Upper lobe of left lung (tissue), 6 donors: Measurements from ENCODE around the gene ERMP1. TPM values are rescaled to one million over a fixed set of nuclear protein-coding genes. Genes with fewer than 3 reads are reported as not detected.

Source experiments
- ATAC-seq, 2 donors: fragments of 200-7000 bp; cut with Tn5 transposase; one replicate each; pipeline ENCODE4 v1.9.1; 2022; ENCODE audit warnings: mild to moderate bottlenecking in 2 of 2, moderate library complexity in 2 of 2; ENCODE audit not compliant: low FRiP score in 2 of 2
- DNase-seq, 2 donors: peaks; one replicate each; pipeline ENCODE4 v3.0.0-alpha.2; 2019 to 2020
- H3K27ac ChIP-seq, 4 donors: fragments of 200-600 bp; sonication (generic); one replicate each; pipeline ENCODE4 v1.5.1; 2016 to 2019
- H3K27me3 ChIP-seq, 4 donors: fragments of 200-600 bp; sonication (generic); one replicate each; pipeline ENCODE4 v1.5.1; 2017 to 2019
- H3K36me3 ChIP-seq, 4 donors: fragments of 200-600 bp; sonication (generic); one replicate each; pipeline ENCODE4 v1.5.1; 2016 to 2019
- H3K4me1 ChIP-seq, 4 donors: fragments of 200-600 bp; sonication (generic); one replicate each; pipeline ENCODE4 v1.5.1; 2018 to 2019
- H3K4me3 ChIP-seq, 4 donors: fragments of 200-600 bp; sonication (generic); one replicate each; pipeline ENCODE4 v1.5.1; 2017 to 2019; ENCODE audit warnings: mild to moderate bottlenecking in 2 of 4, moderate library complexity in 1 of 4
- H3K9me3 ChIP-seq, 4 donors: fragments of 200-600 bp; sonication (generic); one replicate each; pipeline ENCODE4 v1.5.1; 2018 to 2019
- EP300 ChIP-seq, 4 donors: sonication (generic); formaldehyde crosslinking; IDR thresholded peaks; one replicate each; pipeline ENCODE4 v1.5.1; 2017; ENCODE audit warnings: antibody characterized with exemption in 4 of 4, control low read depth in 2 of 4
- POLR2A ChIP-seq, 4 donors: fragments of 450-650 bp; IDR thresholded peaks; one replicate each; pipeline ENCODE4 v1.5.1; 2016 to 2017; ENCODE audit warnings: antibody characterized with exemption in 4 of 4, mild to moderate bottlenecking in 2 of 4
- POLR2AphosphoS5 ChIP-seq, 2 donors: sonication (generic); formaldehyde crosslinking; IDR thresholded peaks; one replicate each; pipeline ENCODE4 v1.5.1; 2017; ENCODE audit warnings: antibody characterized with exemption in 2 of 2
- WGBS, 2 donors: methylation state at CpG; one replicate each; pipeline ENCODE4 v1.1.5; 2017 to 2018; 5-methylcytosine and 5-hydroxymethylcytosine counted together
- total RNA-seq, 6 donors: library from RNA; depleted of rRNA in 4 of 6; stranded (reverse); fragments of >200 nt in 4 of 6; gene quantifications; one replicate each; pipeline versions ENCODE4 v1.1.0 to v1.2.1, GENCODE V29; 2016 to 2021
- TF ChIP-seq, protein P1 (sequence below), 6 experiments: fragments of 450-650 bp in 4 of 6; fragments of 200-600 bp in 2 of 6; sonication (generic) in 2 of 6; IDR thresholded peaks; one replicate each; pipeline ENCODE4 v1.5.1; 2016 to 2019; ENCODE audit warnings: antibody characterized with exemption in 6 of 6
- donor health status: DM: no; HTN: no; CAD: no; lungs with moderate emphysema.
- donor health status: DM: no; HTN: yes; CAD: no; lungs with severe emphysema.

ERMP1 gene
- total RNA-seq, 6 donors from 2014 or later: 8.4 to 27.4 (median 20.5) TPM

- 80 to 81% methylated on average over 4 of the region's 4 CpGs for WGBS, 2 donors
- no peaks in the 10 kb centered on the region for H3K9me3 ChIP-seq
- H3K27me3 ChIP-seq: no peaks in the 10 kb centered on the region
- no peak overlapping the region for H3K27ac ChIP-seq
- no peaks in the 10 kb centered on the region for H3K36me3 ChIP-seq
- no peak for ATAC-seq
- peaks cover 15 to 20% (median 16%) of the 10 kb centered on the region in 4 donors for H3K4me1 ChIP-seq
- TF ChIP-seq POLR2AphosphoS5 (IDR thresholded peaks at IDR 0.05) (no peak), EP300 (IDR thresholded peaks at IDR 0.05) (no peak), POLR2A (IDR thresholded peaks at IDR 0.05) (no peak)
- TF ChIP-seq, protein P1, sequence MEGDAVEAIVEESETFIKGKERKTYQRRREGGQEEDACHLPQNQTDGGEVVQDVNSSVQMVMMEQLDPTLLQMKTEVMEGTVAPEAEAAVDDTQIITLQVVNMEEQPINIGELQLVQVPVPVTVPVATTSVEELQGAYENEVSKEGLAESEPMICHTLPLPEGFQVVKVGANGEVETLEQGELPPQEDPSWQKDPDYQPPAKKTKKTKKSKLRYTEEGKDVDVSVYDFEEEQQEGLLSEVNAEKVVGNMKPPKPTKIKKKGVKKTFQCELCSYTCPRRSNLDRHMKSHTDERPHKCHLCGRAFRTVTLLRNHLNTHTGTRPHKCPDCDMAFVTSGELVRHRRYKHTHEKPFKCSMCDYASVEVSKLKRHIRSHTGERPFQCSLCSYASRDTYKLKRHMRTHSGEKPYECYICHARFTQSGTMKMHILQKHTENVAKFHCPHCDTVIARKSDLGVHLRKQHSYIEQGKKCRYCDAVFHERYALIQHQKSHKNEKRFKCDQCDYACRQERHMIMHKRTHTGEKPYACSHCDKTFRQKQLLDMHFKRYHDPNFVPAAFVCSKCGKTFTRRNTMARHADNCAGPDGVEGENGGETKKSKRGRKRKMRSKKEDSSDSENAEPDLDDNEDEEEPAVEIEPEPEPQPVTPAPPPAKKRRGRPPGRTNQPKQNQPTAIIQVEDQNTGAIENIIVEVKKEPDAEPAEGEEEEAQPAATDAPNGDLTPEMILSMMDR (IDR thresholded peaks at IDR 0.05): no peak
- no peak for DNase-seq
- no peak overlapping the region for H3K4me3 ChIP-seq
Measured at GRCh38 chr9:5839572-5839902, 6.6 kb upstream of the ERMP1 start.

DNA sequence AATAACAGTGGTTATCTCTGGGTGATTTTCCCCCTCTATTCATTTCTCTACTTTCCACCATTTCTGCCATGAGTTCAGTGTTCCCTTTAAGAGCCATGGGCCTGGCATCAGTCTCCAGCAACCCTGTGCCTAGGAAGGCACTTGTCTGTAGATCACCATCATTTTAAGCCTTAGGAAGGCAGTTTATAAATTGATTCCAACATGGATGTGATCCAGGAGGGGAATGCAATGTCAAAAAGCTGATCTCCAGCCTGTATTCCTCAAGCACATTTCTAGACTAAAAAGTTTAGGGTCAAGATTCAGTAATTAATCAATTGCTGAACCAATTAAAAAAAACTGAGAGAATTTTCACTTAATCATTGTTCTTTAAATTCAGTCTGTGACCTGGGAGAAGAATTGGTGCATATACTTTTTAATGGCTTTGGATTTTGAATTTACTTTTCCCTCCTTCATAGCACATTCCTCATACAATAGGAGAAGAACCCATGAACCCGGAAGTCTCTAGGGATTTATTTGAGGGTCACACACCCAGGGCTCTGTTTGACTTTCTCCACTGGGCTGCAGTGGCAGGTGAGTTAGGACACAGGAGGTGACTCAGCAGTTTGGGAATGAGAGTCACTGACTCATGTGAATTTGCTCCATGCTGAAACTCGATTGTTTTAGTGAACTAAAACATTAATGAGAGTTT is 6.1 kb upstream of the ERMP1 start:
- DNase-seq (peak in 1 of 2 donors; percentile 62), ATAC-seq (peak in 1 of 2 donors; percentile 52)
- Histone ChIP-seq H3K27me3 (no peaks in the 10 kb centered on the region), H3K9me3 (no peaks in the 10 kb centered on the region), H3K4me1 (peaks cover 10 to 15% (median 11%) of the 10 kb centered on the region in 4 donors), H3K36me3 (no peaks in the 10 kb centered on the region), H3K27ac (no peak overlapping the region), H3K4me3 (no peak overlapping the region)
- 31 to 65% methylated on average over 2 of the region's 2 CpGs for whole genome bisulfite sequencing, 2 donors
- TF ChIP-seq, protein P1 (IDR thresholded peaks at IDR 0.05): no peak
- TF ChIP-seq POLR2A (IDR thresholded peaks at IDR 0.05) (no peak), EP300 (IDR thresholded peaks at IDR 0.05) (no peak), POLR2AphosphoS5 (IDR thresholded peaks at IDR 0.05) (no peak)

- Histone ChIP-seq H3K4me3 (no peak overlapping the region), H3K27me3 (no peaks in the 10 kb centered on the region), H3K36me3 (no peaks in the 10 kb centered on the region), H3K27ac (no peak overlapping the region), H3K9me3 (no peaks in the 10 kb centered on the region), H3K4me1 (peaks cover 16 to 25% (median 21%) of the 10 kb centered on the region in 4 donors)
- 91 to 95% methylated on average over 1 of the region's 1 CpG for WGBS, 2 donors
- no peak for ATAC-seq
- DNase-seq: no peak
- no peak for TF ChIP-seq EP300 (IDR thresholded peaks at IDR 0.05)
- no peak for TF ChIP-seq POLR2AphosphoS5 (IDR thresholded peaks at IDR 0.05)
- no peak for TF ChIP-seq POLR2A (IDR thresholded peaks at IDR 0.05)
- TF ChIP-seq, protein P1 (IDR thresholded peaks at IDR 0.05): no peak
Measured at GRCh38 chr9:5835808-5836207, 2.9 kb upstream of the ERMP1 start.

DNA sequence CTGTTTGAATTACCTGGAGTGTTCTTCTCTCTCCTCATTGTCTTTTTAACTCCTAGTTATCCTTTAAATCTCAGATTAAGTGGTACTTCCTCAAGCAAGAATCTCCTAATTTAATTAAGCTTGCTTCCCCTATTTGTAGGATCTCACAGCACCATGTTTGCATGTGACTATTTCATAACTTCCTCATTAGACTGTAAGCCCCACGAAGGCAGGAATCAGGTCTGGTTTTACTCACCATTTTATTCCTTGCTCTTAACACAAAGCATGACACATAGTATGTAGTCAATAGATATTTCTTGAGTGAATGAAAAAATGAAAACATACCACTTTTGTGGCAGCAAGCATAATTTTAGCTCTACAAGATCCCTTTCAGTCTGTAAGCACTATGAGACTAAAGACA is 1.3 kb upstream of the ERMP1 start:
- no peak for ATAC-seq
- DNase-seq: no peak
- TF ChIP-seq POLR2A (IDR thresholded peaks at IDR 0.05): no peak
- no peak for TF ChIP-seq EP300 (IDR thresholded peaks at IDR 0.05)
- TF ChIP-seq POLR2AphosphoS5 (IDR thresholded peaks at IDR 0.05): no peak
- TF ChIP-seq, protein P1 (IDR thresholded peaks at IDR 0.05): no peak
- H3K4me1 ChIP-seq: peaks cover 16 to 26% (median 20%) of the 10 kb centered on the region in 4 donors
- no peaks in the 10 kb centered on the region for H3K9me3 ChIP-seq
- no peak overlapping the region for H3K27ac ChIP-seq
- no peaks in the 10 kb centered on the region for H3K36me3 ChIP-seq
- no peak overlapping the region for H3K4me3 ChIP-seq
- H3K27me3 ChIP-seq: no peaks in the 10 kb centered on the region
- 66 to 75% methylated on average over 1 of the region's 1 CpG for WGBS, 2 donors

DNA sequence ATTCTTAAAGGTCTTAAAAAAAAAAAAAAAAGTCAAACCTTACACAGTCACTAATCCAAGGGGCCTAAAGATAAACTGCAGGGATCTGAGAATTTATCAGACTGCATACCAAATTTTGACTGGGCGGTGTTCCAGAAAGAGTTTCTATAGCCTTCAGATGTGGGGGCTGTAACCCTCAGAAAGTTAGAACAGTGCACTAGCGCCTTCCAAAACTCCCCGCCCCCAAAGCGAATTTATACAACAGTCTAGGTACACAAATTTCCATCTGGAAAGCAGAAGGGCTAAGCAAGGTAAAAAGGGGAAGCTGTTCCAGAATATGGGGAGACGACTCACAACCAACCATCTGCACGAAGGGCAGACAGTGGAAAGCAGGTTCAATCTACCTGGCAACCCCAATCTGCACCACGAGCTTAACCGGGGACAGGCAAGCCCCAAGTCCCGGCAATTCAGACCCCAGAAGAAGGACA is 813 bp downstream of the ERMP1 start:
- Histone ChIP-seq H3K9me3 (no peaks in the 10 kb centered on the region), H3K4me3 (peak overlapping the region; percentile 43 to 90 (median 84)), H3K27me3 (no peaks in the 10 kb centered on the region), H3K27ac (peak overlapping the region; percentile 71 to 87 (median 80)), H3K36me3 (no peaks in the 10 kb centered on the region), H3K4me1 (peaks cover 16 to 26% (median 20%) of the 10 kb centered on the region in 4 donors)
- WGBS, 2 donors: 3 to 5% methylated on average over 8 to 9 of the region's 9 CpGs
- DNase-seq: no peak
- peak in 1 of 2 donors; percentile 21 for ATAC-seq
- TF ChIP-seq EP300 (IDR thresholded peaks at IDR 0.05): no peak
- TF ChIP-seq POLR2A (IDR thresholded peaks at IDR 0.05): no peak
- TF ChIP-seq, protein P1 (IDR thresholded peaks at IDR 0.05): no peak
- TF ChIP-seq POLR2AphosphoS5 (IDR thresholded peaks at IDR 0.05): no peak
